HG03520 (cell line): ENCODE data around the gene TAS2R38.
"Not testable (repeated sequence)": the region's sequence is repeated elsewhere in the genome, so short reads cannot be mapped to it uniquely, and the experiment has no call there.

ENCODE experiments used
- ATAC-seq: cut with Tn5 transposase; IDR thresholded peaks from one replicate; pipeline ENCODE4 v1.9.1; 2021; ENCODE audit warnings: mild to moderate bottlenecking, moderate library complexity; ENCODE audit not compliant: unreplicated experiment

Gene TAS2R38

GRCh38 chr7:141973673-141974072 lies at the start of gene TAS2R38:
TAS2R38 (minus strand) TSS chr7:141973773; CDS start chr7:141973689, 84 bp downstream.
- ATAC-seq: no peak

GRCh38 chr7:142018154-142018553 lies 44.6 kb upstream of the TAS2R38 start:
- no peak for ATAC-seq

- ATAC-seq: no peak
Observed at GRCh38 chr7:142017451-142017850, 43.9 kb upstream of the TAS2R38 start.

- no peak for ATAC-seq
Observed at GRCh38 chr7:142012825-142013511, 39.4 kb upstream of the TAS2R38 start.

GRCh38 chr7:142010952-142011548 lies 37.5 kb upstream of the TAS2R38 start:
- ATAC-seq: no peak

- ATAC-seq: no peak
Observed at GRCh38 chr7:142009187-142009586, 35.6 kb upstream of the TAS2R38 start.

- no peak for ATAC-seq
Observed at GRCh38 chr7:142006577-142006976, 33.0 kb upstream of the TAS2R38 start.

- ATAC-seq: no peak
Observed at GRCh38 chr7:142002179-142002578, 28.6 kb upstream of the TAS2R38 start.

GRCh38 chr7:142001163-142001874 lies 27.7 kb upstream of the TAS2R38 start:
- no peak for ATAC-seq

- ATAC-seq: no peak
Observed at GRCh38 chr7:142000244-142000643, 26.7 kb upstream of the TAS2R38 start.

- no peak for ATAC-seq
Observed at GRCh38 chr7:141999058-141999623, 25.6 kb upstream of the TAS2R38 start.

GRCh38 chr7:141993354-141993753 lies 19.8 kb upstream of the TAS2R38 start:
- ATAC-seq: no peak

- ATAC-seq: no peak
Observed at GRCh38 chr7:141992688-141993087, 19.1 kb upstream of the TAS2R38 start.

GRCh38 chr7:141992156-141992555 lies 18.6 kb upstream of the TAS2R38 start:
- ATAC-seq: no peak

- no peak for ATAC-seq
Observed at GRCh38 chr7:141991140-141991539, 17.6 kb upstream of the TAS2R38 start.

GRCh38 chr7:141990011-141990725 lies 16.6 kb upstream of the TAS2R38 start:
- ATAC-seq: no peak

GRCh38 chr7:141987803-141988202 lies 14.2 kb upstream of the TAS2R38 start:
- ATAC-seq: not testable (repeated sequence)

- no peak for ATAC-seq
Observed at GRCh38 chr7:141986923-141987322, 13.3 kb upstream of the TAS2R38 start.

GRCh38 chr7:141985926-141986325 lies 12.4 kb upstream of the TAS2R38 start:
- ATAC-seq: not testable (repeated sequence)

- no peak for ATAC-seq
Observed at GRCh38 chr7:141979568-141979967, 6.0 kb upstream of the TAS2R38 start.

- ATAC-seq: no peak
Observed at GRCh38 chr7:141978351-141978750, 4.8 kb upstream of the TAS2R38 start.
